PC-3 (cell line): ENCODE results near the gene FDXACB1. TPM values are rescaled to one million over a fixed set of nuclear protein-coding genes. Genes with fewer than 3 reads are reported as not detected.

Experiments
- ATAC-seq: fragments of 200-7000 bp; cut with Tn5 transposase; 2 replicates; pipeline ENCODE4 v1.9.1; 2020; ENCODE audit warnings: mild to moderate bottlenecking, moderate library complexity
- BruUV-seq: library from RNA; stranded (reverse); fragments of 400-500 nt; replicated peaks from 2 replicates; lab custom pipeline; 2021; lab: Mats Ljungman, UMichigan
- CTCF ChIA-PET: fragments of 300-600 bp; sonication (Branson Sonifier 250); formaldehyde crosslinking; loops from one replicate; lab custom pipeline; 2022; ENCODE audit warnings: antibody characterized with exemption; lab: Charles Lee
- POLR2A ChIA-PET: fragments of 300-600 bp; sonication (Branson Sonifier 250); formaldehyde crosslinking; loops from one replicate; lab custom pipeline; 2022; ENCODE audit warnings: antibody characterized with exemption; ENCODE audit not compliant: unreplicated experiment; lab: Charles Lee
- DNase-seq: peaks from one replicate; pipeline ENCODE4 v3.0.0-alpha.2; 2015
- H2AFZ ChIP-seq: fragments of 300-600 bp; sonication (generic); 2 replicates; pipeline ENCODE4 v1.6.0; 2016; ENCODE audit warnings: antibody characterized with exemption, low read length
- H3F3A ChIP-seq: fragments of 300-600 bp; sonication (generic); one replicate; pipeline ENCODE4 v1.6.0; 2017; ENCODE audit warnings: antibody characterized with exemption, low read length, control low read depth, mild to moderate bottlenecking; ENCODE audit not compliant: unreplicated experiment
- H3K27ac ChIP-seq: fragments of 300-600 bp; sonication (generic); 2 replicates; pipeline ENCODE4 v1.5.1; 2016; ENCODE audit warnings: mild to moderate bottlenecking, low read length
- H3K27me3 ChIP-seq: fragments of 300-600 bp; sonication (generic); 2 replicates; pipeline ENCODE4 v1.6.1; 2016; ENCODE audit warnings: low read length, mixed read lengths
- H3K36me3 ChIP-seq: fragments of 300-600 bp; sonication (generic); 2 replicates; pipeline ENCODE4 v1.6.1; 2016; ENCODE audit warnings: low read depth, mixed run types, low read length, mixed read lengths
- H3K4me1 ChIP-seq: fragments of 300-600 bp; sonication (generic); 2 replicates; pipeline ENCODE4 v1.5.1; 2016; ENCODE audit warnings: low read length; ENCODE audit not compliant: insufficient read depth
- H3K4me2 ChIP-seq: fragments of 300-600 bp; sonication (generic); 2 replicates; pipeline ENCODE4 v1.6.0; 2016; ENCODE audit warnings: low read length
- H3K4me3 ChIP-seq: fragments of 300-600 bp; sonication (generic); 2 replicates; pipeline ENCODE4 v1.5.1; 2016; ENCODE audit warnings: mild to moderate bottlenecking, low read length, mixed read lengths
- H3K79me2 ChIP-seq: fragments of 300-600 bp; sonication (generic); 2 replicates; pipeline ENCODE4 v1.6.1; 2017; ENCODE audit warnings: low read length, mixed read lengths
- H3K9ac ChIP-seq: fragments of 300-600 bp; sonication (generic); 2 replicates; pipeline ENCODE4 v1.6.0; 2016; ENCODE audit warnings: mild to moderate bottlenecking, low read length
- H3K9me2 ChIP-seq: fragments of 300-600 bp; sonication (generic); replicated peaks from 2 replicates; pipeline ENCODE4 v1.6.1; 2016; ENCODE audit warnings: mixed run types, low read length, mixed read lengths
- H3K9me3 ChIP-seq: fragments of 300-600 bp; sonication (generic); 2 replicates; pipeline ENCODE4 v1.6.1; 2016; ENCODE audit warnings: low read length, mixed read lengths
- H4K20me1 ChIP-seq: fragments of 300-600 bp; sonication (generic); 2 replicates; pipeline ENCODE4 v1.6.1; 2016; ENCODE audit warnings: low read length, mixed read lengths
- CTCF ChIP-seq: fragments of 300-600 bp; sonication (generic); conservative IDR thresholded peaks from 2 replicates; pipeline ENCODE4 v1.5.1; 2017; ENCODE audit warnings: antibody characterized with exemption, low read depth, mild to moderate bottlenecking, low read length
- EZH2 ChIP-seq: fragments of 300-600 bp; sonication (generic); IDR thresholded peaks from one replicate; pipeline ENCODE4 v1.6.1; 2017; ENCODE audit warnings: antibody characterized with exemption, mild to moderate bottlenecking, low read length; ENCODE audit not compliant: unreplicated experiment
- EZH2phosphoT487 ChIP-seq: fragments of 300-600 bp; sonication (generic); IDR thresholded peaks from 2 replicates; pipeline ENCODE4 v1.6.1; 2018; ENCODE audit warnings: mild to moderate bottlenecking, antibody characterized with exemption, low read length, borderline replicate concordance
- intact Hi-C: fragments of 100-400 bp; cut with micrococcal nuclease; formaldehyde crosslinking; loops from 2 replicates; pipeline ENCODE4 v1.9.0; 2023
- total RNA-seq: library from RNA; depleted of rRNA; stranded (reverse); fragments of >200 nt; gene quantifications from 2 replicates; pipeline ENCODE4 v1.2.3, GENCODE V29; 2014

FDXACB1 gene
- total RNA-seq, 1 experiment from 2014 or later, result 3.0 TPM

GRCh38 chr11:111882202-111882601 lies 3.2 kb upstream of the FDXACB1 start:
- Histone ChIP-seq H3K36me3 (no peaks in the 10 kb centered on the region), H3K9me2 (no peaks in the 10 kb centered on the region), H3K9ac (no peak overlapping the region), H3K9me3 (no peaks in the 10 kb centered on the region), H3K4me2 (no peak overlapping the region), H3K4me1 (peaks cover 9% of the 10 kb centered on the region), H3K79me2 (no peaks in the 10 kb centered on the region), H3K27ac (no peak overlapping the region), H2AFZ (no peak overlapping the region), H3F3A (no peaks in the 10 kb centered on the region), H4K20me1 (no peaks in the 10 kb centered on the region), H3K27me3 (no peaks in the 10 kb centered on the region), H3K4me3 (no peak overlapping the region)
- DNase-seq, result no peak
- ATAC-seq, result no peak
- no TSS peak for BruUV-seq
- ChIA-PET CTCF (interaction anchor here (1.3 kb wide), 1 partner anchor 12 kb away, joined by 5 read pairs; no protein-coding TSS in a partner anchor), POLR2A (no interaction called here)
- TF ChIP-seq EZH2 (no peak), CTCF (no peak), EZH2phosphoT487 (no peak)
- intact Hi-C loops, result no loop called here

- ChIA-PET CTCF (no interaction called here), POLR2A (no interaction called here)
- Histone ChIP-seq H3K27me3 (no peaks in the 10 kb centered on the region), H3K36me3 (no peaks in the 10 kb centered on the region), H2AFZ (peak overlapping the region; percentile 96), H3K9me2 (no peaks in the 10 kb centered on the region), H3K4me2 (peak overlapping the region; percentile 92), H3K9ac (peak overlapping the region; percentile 83), H3K4me1 (peaks cover 9% of the 10 kb centered on the region), H3K4me3 (peak overlapping the region; percentile 80), H3K27ac (peak overlapping the region; percentile 79), H3K79me2 (no peaks in the 10 kb centered on the region), H4K20me1 (no peaks in the 10 kb centered on the region), H3F3A (no peaks in the 10 kb centered on the region), H3K9me3 (no peaks in the 10 kb centered on the region)
- TF ChIP-seq CTCF (no peak), EZH2phosphoT487 (no peak), EZH2 (no peak)
- ATAC-seq (no peak), DNase-seq (no peak)
- TSS peak; percentile 91 for BruUV-seq
- intact Hi-C loops, result loop anchor here (1.0 to 5.0 kb wide), 5 partner anchors 47 to 277 kb away; partner anchors contain the start of genes NKAPD1, PIH1D2, SDHD and TIMM8B
Observed at GRCh38 chr11:111879637-111879960, 634 bp upstream of the FDXACB1 start.

GRCh38 chr11:111878385-111878848 lies 548 bp downstream of the FDXACB1 start:
- TSS peak; percentile 75 for BruUV-seq
- Histone ChIP-seq H2AFZ (peak overlapping the region; percentile 96), H3K27me3 (no peaks in the 10 kb centered on the region), H3K9me2 (no peaks in the 10 kb centered on the region), H3K27ac (peak overlapping the region; percentile 79), H4K20me1 (no peaks in the 10 kb centered on the region), H3K9ac (peak overlapping the region; percentile 83), H3K4me2 (peak overlapping the region; percentile 92), H3K4me3 (peak overlapping the region; percentile 80), H3K79me2 (no peaks in the 10 kb centered on the region), H3F3A (no peaks in the 10 kb centered on the region), H3K36me3 (no peaks in the 10 kb centered on the region), H3K9me3 (no peaks in the 10 kb centered on the region), H3K4me1 (peaks cover 9% of the 10 kb centered on the region)
- TF ChIP-seq EZH2 (no peak), EZH2phosphoT487 (no peak), CTCF (no peak; the same call in 1 of the 2 replicates)
- peak; percentile 45 for DNase-seq
- ChIA-PET POLR2A (interaction anchor here (1.0 kb wide), 1 partner anchor 48 kb away, joined by 4 read pairs; no protein-coding TSS in a partner anchor), CTCF (interaction anchor here (0.6 to 1.1 kb wide), 3 partner anchors 53 to 199 kb away, joined by 3 to 7 read pairs (median 4); no protein-coding TSS in a partner anchor)
- peak; percentile 25 for ATAC-seq
- intact Hi-C loops, result loop anchor here (1.0 to 5.0 kb wide), 4 partner anchors 104 to 278 kb away; partner anchors contain the start of genes NKAPD1, PIH1D2, SDHD and TIMM8B
